Measurements from ENCODE around the gene PLXNA4.

Gene PLXNA4

DNA sequence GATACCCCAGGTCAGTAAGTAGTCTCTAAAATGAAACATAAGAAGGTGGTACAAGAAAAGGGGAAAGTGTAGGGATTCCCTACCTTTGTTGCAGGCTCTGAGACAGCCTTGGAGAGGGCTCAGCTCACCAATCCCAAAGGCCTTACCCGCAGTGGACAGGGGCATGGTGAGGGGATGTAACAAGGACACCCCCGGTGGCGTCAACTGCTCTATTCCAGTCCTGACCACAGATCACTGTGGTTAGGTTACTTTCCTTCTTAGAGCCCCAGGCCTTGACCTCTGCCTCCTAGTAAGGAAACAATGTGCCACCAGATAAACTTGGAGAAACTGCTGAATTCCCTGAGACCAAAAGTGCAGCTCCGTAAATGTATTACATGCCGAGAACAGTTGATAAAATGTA lies 17.5 kb downstream of the PLXNA4 start:
- TF ChIP-seq PAX5 (IDR thresholded peaks at IDR 0.05; ENCODE audit: insufficient read depth, low read length, severe bottlenecking) (no peak), POLR2AphosphoS5 (IDR thresholded peaks at IDR 0.05; ENCODE audit: low read depth, low read length) (no peak)
- DNase-seq (ENCODE audit: insufficient read length, low spot score) (no peak), FAIRE-seq (no peak)

DNA sequence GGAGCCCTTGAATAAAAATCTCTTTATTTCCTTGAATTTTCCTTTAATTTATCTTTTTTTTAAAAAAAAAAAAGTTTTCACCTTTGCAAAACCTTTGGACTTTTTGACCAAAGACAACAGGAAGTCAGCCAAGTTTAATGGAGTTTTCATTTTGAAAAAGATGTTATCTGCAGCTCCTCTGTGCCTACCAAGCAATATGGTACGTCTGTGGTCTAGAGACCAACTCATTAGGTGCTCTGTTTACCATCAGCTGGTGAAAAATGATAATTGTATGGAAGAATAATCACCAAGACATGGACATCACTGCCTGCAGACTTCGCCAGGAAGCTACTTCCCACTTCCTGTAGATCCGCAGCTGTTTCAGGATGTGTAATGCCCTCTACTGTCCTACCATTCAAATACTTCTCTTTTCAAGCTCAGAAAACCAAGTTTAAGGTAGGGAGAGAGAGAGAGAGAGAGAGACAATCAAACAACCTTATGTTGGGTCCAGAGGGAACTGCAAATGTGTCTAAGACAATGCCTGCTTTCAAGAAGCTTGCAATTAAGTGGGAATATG lies 18.7 kb downstream of the PLXNA4 start:
- DNase-seq (ENCODE audit: insufficient read length, low spot score) (no peak), FAIRE-seq (no peak)
- no peak for TF ChIP-seq POLR2A (IDR thresholded peaks at IDR 0.05; ENCODE audit: low read depth, low read length)
- no peak for TF ChIP-seq PAX5 (IDR thresholded peaks at IDR 0.05; ENCODE audit: insufficient read depth, low read length, severe bottlenecking)
- no peak for TF ChIP-seq POU2F2 (IDR thresholded peaks at IDR 0.05; ENCODE audit: low read depth, low read length)
- TF ChIP-seq SPI1 (IDR thresholded peaks at IDR 0.05; ENCODE audit: low read depth, low read length) = no peak
- no peak for TF ChIP-seq TAF1 (IDR thresholded peaks at IDR 0.05; ENCODE audit: low read depth, low read length)
- TF ChIP-seq POLR2AphosphoS5 (IDR thresholded peaks at IDR 0.05; ENCODE audit: low read depth, low read length) = no peak

DNA sequence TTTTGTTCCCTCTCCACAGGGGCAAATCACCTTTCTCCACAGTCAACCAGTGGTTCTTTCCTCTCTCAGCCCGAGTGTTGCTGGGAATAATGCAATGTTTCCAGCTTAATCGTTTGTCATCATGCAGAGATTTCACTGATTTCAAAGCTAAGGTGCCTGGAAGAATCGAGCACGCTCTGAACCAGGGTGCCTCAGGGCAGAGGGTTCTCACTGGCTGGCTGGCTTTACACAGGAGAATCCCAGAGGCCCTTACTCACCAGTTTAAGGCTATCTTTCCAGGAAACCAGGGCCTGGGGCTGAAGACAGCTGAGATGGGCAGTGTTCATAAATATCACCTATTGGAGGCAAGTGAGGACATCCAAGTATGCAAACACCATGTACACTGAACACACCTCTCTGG lies 21.8 kb downstream of the PLXNA4 start:
- DNase-seq (ENCODE audit: insufficient read length, low spot score) (no peak), FAIRE-seq (no peak)
- TF ChIP-seq POLR2AphosphoS5 (IDR thresholded peaks at IDR 0.05; ENCODE audit: low read depth, low read length) = no peak

DNA sequence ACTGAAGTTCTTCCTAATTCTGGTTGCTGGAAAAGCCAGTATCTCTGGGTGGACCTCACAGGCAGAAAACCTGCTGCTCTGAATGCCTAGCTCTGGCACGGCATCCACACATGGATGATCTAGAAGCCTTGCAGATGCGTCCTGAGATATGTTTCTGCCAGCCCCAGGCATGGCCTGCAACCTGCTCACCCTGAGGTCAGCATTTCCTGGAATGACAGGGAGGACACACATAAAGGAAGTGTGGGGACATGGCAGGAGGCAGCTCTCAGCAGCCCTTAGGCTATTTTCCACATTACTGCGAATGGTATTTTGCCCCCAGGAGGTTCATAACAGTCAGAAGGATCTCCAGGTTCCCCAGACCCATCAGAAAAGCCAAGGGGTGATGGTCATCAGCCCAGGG lies 23.2 kb downstream of the PLXNA4 start:
- FAIRE-seq = no peak
- TF ChIP-seq PAX5 (IDR thresholded peaks at IDR 0.05; ENCODE audit: insufficient read depth, low read length, severe bottlenecking) = no peak
- no peak for TF ChIP-seq POU2F2 (IDR thresholded peaks at IDR 0.05; ENCODE audit: low read depth, low read length)
- no peak for TF ChIP-seq SPI1 (IDR thresholded peaks at IDR 0.05; ENCODE audit: low read depth, low read length)
- no peak for TF ChIP-seq POLR2AphosphoS5 (IDR thresholded peaks at IDR 0.05; ENCODE audit: low read depth, low read length)
- TF ChIP-seq TAF1 (IDR thresholded peaks at IDR 0.05; ENCODE audit: low read depth, low read length) = no peak
- no peak for TF ChIP-seq POLR2A (IDR thresholded peaks at IDR 0.05; ENCODE audit: low read depth, low read length)
- DNase-seq (ENCODE audit: insufficient read length, low spot score) = no peak

DNA sequence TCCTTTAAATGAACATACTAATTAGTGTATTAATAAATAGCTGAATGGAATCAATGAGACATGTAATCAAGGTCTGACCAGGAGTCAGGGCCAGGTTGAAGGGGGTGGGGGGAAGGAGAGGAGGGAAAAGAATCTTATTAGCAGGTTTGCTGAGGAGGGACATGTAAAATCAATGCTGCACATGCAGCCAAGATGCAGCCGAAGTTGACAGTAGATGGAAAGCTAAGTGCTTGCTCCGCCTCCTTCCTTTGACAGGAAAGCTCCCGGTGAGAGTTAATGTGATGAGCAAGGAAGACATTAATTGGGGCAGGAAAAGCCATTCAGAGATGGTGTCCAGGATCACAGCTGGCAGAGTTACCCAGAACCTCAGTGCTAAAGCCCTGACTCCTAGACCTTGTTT lies 24.4 kb downstream of the PLXNA4 start:
- no peak for FAIRE-seq
- TF ChIP-seq POLR2AphosphoS5 (IDR thresholded peaks at IDR 0.05; ENCODE audit: low read depth, low read length) = no peak
- no peak for TF ChIP-seq POLR2A (IDR thresholded peaks at IDR 0.05; ENCODE audit: low read depth, low read length)
- TF ChIP-seq PAX5 (IDR thresholded peaks at IDR 0.05; ENCODE audit: insufficient read depth, low read length, severe bottlenecking) = no peak
- TF ChIP-seq SPI1 (IDR thresholded peaks at IDR 0.05; ENCODE audit: low read depth, low read length) = no peak
- no peak for TF ChIP-seq TAF1 (IDR thresholded peaks at IDR 0.05; ENCODE audit: low read depth, low read length)
- no peak for TF ChIP-seq POU2F2 (IDR thresholded peaks at IDR 0.05; ENCODE audit: low read depth, low read length)
- no peak for DNase-seq (ENCODE audit: insufficient read length, low spot score)

DNA sequence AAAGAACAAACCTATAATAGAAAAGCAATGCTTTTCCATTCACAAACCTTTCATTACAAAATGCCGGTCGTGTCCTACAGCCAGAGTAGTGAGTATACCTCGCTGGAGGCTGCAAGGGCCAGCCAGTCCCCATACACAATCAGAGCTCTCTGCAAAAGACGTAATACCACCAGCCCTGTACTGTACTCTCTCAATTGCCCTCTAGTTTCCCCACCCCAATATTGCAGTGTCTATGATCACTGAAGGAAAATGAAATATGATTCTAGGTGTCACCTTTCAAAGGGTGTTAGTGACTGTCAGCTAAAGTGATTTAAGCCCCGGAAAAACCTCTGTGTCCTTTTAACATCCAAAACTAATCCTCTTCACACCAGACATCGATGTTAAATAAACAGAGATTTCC lies 24.8 kb downstream of the PLXNA4 start:
- FAIRE-seq (no peak), DNase-seq (ENCODE audit: insufficient read length, low spot score) (no peak)
- TF ChIP-seq POLR2AphosphoS5 (IDR thresholded peaks at IDR 0.05; ENCODE audit: low read depth, low read length) (no peak), POU2F2 (IDR thresholded peaks at IDR 0.05; ENCODE audit: low read depth, low read length) (no peak), SPI1 (IDR thresholded peaks at IDR 0.05; ENCODE audit: low read depth, low read length) (no peak), POLR2A (IDR thresholded peaks at IDR 0.05; ENCODE audit: low read depth, low read length) (no peak), TAF1 (IDR thresholded peaks at IDR 0.05; ENCODE audit: low read depth, low read length) (no peak)

DNA sequence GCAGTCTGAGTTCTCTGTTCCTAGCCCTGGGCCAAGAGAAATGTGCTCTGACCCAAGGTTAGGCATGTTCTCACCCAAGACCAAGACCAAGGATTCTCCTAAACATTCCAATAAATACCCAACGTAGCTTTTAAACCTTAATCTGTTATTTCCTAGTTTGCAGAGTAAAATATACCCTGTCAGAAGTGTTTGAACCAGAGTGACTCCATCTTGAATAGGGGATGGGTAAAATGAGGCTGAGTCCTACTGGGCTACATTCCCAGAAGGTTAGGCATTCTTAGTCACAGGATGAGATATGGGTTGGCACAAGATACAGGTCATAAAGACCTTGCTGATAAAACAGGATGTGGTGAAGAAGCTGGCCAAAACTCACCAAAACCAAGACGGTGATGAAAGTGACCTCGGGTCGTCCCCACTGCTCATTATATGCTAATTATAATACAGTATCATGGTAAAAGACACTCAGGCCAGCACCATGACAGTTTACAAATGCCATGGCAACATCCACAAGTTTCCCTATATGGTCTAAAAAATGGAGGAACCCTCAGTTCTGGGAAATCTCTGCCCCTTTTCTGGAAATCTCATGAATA lies 27.7 kb downstream of the PLXNA4 start:
- FAIRE-seq (no peak), DNase-seq (ENCODE audit: insufficient read length, low spot score) (no peak)
- TF ChIP-seq POLR2AphosphoS5 (IDR thresholded peaks at IDR 0.05; ENCODE audit: low read depth, low read length) (no peak), POU2F2 (IDR thresholded peaks at IDR 0.05; ENCODE audit: low read depth, low read length) (no peak)

DNA sequence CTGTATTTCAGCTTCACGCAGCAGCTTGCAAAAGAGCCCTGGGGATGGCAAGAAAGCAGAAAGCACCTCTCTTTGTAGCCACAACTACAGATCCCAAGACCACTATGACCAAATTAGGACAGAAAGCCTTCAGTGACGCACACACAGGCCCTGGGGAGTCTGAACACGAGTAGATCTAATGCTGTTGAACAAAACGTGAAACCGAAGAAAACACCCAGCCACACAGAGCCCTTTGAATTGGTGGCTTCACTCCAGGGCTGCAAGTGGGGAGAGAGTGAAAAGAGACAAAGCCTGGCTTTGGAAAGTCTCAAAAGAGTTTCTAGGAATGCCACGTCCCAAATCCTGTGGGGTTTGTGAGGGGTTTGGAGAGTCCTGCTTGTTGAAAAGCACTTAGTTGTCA lies 28.4 kb downstream of the PLXNA4 start:
- DNase-seq (ENCODE audit: insufficient read length, low spot score) = no peak
- FAIRE-seq = no peak
- TF ChIP-seq TAF1 (IDR thresholded peaks at IDR 0.05; ENCODE audit: low read depth, low read length) (no peak), POU2F2 (IDR thresholded peaks at IDR 0.05; ENCODE audit: low read depth, low read length) (no peak), POLR2AphosphoS5 (IDR thresholded peaks at IDR 0.05; ENCODE audit: low read depth, low read length) (no peak), POLR2A (IDR thresholded peaks at IDR 0.05; ENCODE audit: low read depth, low read length) (no peak), SPI1 (IDR thresholded peaks at IDR 0.05; ENCODE audit: low read depth, low read length) (no peak), PAX5 (IDR thresholded peaks at IDR 0.05; ENCODE audit: insufficient read depth, low read length, severe bottlenecking) (no peak)

DNA sequence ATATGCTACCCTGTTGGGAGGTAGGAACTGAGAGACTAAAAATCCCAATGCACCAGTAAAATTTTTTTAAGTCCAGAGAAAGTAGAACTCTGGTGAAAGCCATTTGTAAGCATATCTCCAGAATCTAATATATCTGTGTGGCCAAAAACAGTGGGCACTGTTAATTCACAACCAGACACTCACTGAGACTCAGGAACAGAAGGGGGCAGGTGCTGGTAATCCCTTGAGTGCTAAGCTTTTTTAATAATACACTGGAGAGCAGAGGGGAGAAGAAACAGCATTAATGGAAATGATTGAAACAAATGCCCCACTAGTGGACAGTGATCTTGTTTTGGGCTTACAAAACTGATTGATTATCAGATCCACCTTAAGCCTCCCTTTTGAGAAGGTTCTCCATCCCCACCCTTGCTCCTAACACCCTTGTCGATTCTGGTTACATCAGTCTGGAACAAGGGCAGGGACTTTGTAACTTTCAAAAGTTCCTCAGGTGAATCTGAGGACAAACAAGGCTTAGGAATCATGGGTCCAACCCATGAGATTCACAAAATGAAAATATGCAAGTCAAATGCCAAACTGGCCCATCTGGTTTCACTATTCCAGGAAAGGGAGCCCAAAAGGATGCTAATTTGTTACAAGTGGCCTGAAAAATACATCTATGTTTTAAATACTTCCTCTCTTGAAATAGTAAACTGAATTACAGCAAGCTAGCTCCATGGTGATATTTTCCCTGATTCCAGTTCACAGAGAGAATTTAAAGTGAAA lies 29.7 kb downstream of the PLXNA4 start:
- DNase-seq (ENCODE audit: insufficient read length, low spot score) (no peak), FAIRE-seq (no peak)
- TF ChIP-seq SPI1 (IDR thresholded peaks at IDR 0.05; ENCODE audit: low read depth, low read length) (no peak), TAF1 (IDR thresholded peaks at IDR 0.05; ENCODE audit: low read depth, low read length) (no peak), PAX5 (IDR thresholded peaks at IDR 0.05; ENCODE audit: insufficient read depth, low read length, severe bottlenecking) (no peak), POLR2AphosphoS5 (IDR thresholded peaks at IDR 0.05; ENCODE audit: low read depth, low read length) (no peak), POU2F2 (IDR thresholded peaks at IDR 0.05; ENCODE audit: low read depth, low read length) (no peak), POLR2A (IDR thresholded peaks at IDR 0.05; ENCODE audit: low read depth, low read length) (no peak)

DNA sequence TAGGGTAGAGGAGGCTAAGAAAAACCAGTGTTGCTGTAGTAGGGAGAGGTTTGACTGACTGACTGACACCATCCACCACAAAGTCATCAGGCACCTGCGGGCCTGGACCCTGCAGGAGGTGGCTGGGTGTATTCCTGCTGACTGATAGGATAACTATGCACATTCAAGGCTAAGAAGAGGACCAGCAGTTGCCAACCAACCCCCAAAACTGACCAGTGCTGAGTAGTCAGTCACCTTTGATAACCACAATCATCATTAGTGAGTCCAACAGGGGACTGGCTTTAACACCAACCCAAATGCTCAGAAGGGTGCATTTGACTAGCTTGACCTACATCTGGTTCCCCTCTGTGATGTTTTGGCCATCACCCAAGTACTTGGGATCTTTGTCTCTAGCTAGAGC lies 30.5 kb downstream of the PLXNA4 start:
- FAIRE-seq (no peak), DNase-seq (ENCODE audit: insufficient read length, low spot score) (no peak)
- TF ChIP-seq POLR2AphosphoS5 (IDR thresholded peaks at IDR 0.05; ENCODE audit: low read depth, low read length) = no peak
- TF ChIP-seq POU2F2 (IDR thresholded peaks at IDR 0.05; ENCODE audit: low read depth, low read length) = no peak
- no peak for TF ChIP-seq TAF1 (IDR thresholded peaks at IDR 0.05; ENCODE audit: low read depth, low read length)
- no peak for TF ChIP-seq POLR2A (IDR thresholded peaks at IDR 0.05; ENCODE audit: low read depth, low read length)
- TF ChIP-seq PAX5 (IDR thresholded peaks at IDR 0.05; ENCODE audit: insufficient read depth, low read length, severe bottlenecking) = no peak
- TF ChIP-seq SPI1 (IDR thresholded peaks at IDR 0.05; ENCODE audit: low read depth, low read length) = no peak
